SHP77 treated with DMSO at 0.1 percent for 48 hours (cell line): ENCODE results near the gene MAP1LC3B.
"Not testable (repeated sequence)": the region's sequence is repeated elsewhere in the genome, so short reads cannot be mapped to it uniquely, and the experiment has no call there.

ENCODE experiments used
- DNase-seq: peaks from one replicate; lab custom pipeline; 2025; lab: John Stamatoyannopoulos, UW

MAP1LC3B gene

DNA sequence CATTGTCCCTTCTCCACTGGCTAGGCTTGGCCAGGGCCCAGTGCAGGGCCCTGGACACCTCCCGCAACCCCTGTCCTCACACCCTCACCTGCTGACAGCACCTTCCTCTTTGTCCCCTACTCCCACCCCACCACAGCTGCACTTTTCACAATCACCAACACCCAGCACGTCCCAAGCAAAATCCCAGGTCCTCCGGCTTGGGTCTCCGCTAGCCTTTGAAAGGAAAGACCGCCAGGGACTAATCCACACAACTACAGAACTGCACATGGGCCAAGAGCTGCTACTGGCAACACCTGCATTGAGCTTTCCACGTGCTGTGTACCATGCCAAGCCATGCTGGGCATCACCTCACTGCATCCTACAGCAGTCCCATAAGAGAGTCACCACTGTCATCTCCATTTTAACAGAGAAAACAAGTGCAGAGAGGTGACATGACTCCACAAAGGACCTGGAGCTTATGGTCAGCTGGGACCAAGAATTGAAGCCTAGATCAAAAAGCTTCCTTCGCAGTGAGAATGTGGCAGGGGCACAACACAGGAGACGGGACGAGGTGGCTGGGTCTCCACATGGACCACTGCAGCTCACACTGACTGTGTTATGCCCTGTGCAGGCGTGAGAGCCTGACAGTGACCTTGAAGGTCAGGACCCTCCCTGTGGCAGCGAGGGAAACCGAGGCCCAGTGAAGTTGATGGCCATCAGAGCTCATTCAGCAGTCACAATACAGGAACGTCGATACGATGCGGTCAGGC, 31.1 kb upstream of the MAP1LC3B start:
- DNase-seq, result no peak

DNA sequence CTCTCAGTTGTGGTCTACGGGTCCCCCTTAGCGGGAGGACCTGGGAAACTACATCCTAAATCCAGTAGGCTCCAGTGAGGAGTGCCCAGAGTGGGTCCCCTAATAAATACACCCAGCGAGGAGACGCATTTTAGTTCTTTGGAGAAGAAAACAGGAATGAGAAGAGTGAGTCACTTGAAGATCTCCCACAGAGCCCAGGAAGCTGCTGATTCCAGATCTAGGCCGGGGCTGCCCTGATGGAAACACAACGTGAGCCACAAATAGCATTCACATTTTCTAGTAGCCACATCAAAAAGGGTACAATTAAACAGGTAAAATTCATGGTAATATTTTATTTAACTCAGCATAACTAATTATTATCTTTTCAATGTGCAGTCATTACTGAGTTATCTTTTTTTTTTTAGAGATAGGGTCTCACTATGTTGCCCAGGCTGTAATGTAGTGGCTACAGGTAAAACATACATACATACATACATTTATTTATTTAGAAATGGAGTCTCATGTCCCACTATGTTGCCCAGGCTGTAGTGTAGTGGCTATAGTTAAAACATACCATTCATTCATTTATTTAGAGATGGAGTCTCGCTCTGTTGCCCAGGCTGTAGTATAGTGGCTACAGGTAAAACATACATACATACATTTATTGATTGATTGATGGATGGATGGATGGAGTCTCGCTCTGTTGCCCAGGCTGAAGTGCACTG, 30.1 kb upstream of the MAP1LC3B start:
- no peak for DNase-seq

DNA sequence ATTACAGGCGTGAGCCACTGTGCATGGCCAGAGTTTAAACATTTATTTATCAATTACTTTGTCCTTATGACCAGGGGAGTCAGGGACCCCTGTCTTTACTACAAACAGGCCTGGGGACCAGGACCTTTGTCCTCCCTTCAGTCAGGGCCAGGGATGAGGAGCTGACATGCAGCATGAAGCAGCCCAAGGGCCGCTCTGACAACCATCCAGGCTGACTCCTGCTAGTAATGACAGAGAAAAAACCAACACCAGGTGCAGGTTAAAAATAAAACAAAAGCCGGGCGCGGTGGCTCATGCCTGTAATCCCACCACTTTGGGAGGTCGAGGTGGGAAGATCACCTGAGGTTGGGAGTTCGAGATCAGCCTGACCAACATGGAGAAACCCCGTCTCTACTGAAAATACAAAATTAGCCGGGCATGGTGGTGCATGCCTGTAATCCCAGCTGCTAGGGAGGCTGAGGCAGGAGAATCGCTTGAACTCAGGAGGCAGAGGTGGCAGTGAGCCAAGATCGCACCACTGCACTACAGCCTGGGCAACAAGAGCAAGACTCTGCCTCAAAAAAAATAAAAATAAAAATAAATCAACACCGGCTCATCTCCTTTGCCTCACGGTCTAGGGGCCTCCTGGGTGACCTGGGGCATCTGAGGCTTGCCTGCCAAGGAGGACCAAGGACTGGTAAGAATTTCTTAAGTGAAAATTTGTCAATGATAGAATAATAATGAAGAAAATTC, 29.1 kb upstream of the MAP1LC3B start:
- DNase-seq, result not testable (repeated sequence)

DNA sequence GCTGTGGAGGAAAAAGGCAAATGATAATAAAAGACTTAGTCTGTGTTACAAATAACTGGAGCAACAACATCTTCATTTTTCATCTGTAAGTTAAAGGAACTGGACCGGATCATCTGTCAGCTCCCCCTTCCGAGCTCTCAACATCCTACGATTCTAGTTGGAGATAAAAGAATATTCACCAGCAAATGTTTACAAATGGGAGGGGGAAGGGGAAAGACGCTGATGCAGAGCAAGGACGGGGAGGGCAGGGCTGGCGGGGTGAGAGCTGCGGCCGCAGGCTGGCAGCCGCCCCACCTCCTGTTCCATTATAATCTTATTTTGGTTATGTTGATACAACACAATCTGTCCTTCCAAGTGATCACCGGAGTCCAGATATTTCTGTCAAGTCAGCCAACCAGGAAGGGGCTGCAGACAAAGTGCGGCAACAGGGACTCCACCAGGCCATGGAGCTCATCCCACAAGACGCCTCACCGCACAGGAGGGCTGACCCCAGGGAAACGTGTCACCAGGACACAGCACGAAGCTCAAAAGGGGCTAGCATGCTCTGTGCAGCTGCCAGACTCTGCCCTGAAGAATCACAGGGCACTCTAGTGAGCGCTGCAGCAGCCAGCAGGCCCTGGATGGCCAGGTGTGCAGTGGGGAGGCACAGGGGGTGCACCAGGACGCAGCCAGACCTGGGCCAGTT, 28.2 kb upstream of the MAP1LC3B start:
- DNase-seq, result no peak

DNA sequence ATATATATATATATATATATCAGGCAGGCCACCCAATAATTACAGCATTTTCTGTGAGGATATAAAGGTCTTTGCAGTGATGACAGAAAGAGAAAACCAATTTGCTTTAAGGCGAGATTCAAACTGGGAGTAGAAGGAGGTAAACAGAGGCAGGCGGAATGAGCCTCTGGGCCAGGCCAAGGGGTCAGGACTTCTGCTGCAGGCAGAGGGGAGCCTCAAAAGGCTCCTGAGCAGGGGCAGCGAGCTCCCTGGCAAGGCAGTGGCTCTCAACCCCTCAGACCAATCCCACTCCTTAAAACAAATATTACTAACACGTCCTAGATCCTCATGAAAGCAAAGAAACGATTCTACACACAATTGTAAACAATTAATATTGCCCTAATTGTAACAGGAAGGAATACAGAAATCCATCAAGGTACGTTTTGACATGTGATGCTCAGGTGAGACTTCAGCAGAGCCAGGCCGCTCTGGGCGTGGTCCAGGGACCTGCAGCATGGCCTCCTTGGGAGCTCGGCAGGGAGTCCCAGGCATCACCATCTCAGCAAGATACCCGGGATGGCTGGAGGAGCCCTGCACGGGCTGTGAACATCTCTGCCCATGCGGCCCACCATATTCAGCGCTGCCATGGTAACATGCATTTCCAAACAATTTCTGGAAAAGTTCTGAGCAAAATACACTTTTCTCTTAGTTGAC, 27.0 kb upstream of the MAP1LC3B start:
- no peak for DNase-seq

DNA sequence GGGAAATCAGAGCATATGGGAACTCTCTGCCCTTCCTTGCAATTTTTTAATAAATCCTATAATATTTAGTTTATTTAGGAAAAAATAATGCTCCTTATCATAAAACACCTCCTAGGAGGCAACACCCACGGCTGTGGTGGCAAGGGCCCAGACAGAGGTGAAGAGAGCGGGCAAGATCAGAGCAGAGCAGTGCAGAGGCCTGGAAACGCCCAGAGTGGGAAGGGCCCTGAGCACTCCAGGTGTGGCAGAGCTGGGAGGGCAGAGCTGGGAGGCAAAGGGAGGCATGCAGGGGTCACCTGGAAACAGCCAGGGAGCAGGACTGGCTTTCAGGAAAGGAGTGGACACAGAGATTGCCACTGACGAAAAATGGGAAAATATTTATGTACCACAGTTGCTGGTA, 25.8 kb upstream of the MAP1LC3B start:
- no peak for DNase-seq

DNA sequence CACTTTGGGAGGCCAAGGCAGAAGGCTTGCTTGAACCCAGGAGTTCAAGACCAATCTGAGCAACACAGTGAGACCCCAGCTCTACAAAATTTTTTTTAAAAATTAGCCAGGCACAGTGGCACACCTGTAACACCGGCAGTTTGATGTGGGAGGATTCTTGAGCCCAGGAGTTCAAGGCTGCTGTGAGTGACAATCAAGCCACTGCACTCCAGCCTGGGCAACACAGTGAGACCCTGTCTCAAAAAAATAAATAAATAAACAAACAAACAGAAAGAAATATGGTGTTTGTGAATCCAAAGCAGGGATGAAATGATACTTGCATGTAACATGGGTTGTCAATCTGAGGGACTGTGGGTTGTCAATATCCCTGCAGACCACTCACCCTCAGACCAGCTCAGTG, 25.2 kb upstream of the MAP1LC3B start:
- DNase-seq, result no peak

DNA sequence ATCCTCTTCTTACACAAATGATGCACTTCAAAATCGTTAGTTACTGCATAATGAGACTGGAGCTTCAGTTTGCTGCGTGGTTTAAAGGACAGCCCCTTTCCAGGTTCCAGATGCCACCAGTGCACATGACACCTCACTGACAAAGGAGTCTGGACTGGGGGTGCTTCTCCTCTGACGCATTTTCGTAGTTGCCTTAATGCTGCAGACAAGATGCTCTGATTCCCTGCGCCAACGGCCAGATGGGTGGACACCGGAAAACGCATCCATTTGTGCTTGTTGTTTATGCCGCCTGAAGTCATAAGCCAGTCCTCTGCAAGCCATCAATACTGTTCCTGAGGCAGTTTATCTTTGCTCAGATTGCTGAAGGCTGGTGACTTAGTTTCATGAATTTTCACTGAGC, 24.6 kb upstream of the MAP1LC3B start:
- no peak for DNase-seq

DNA sequence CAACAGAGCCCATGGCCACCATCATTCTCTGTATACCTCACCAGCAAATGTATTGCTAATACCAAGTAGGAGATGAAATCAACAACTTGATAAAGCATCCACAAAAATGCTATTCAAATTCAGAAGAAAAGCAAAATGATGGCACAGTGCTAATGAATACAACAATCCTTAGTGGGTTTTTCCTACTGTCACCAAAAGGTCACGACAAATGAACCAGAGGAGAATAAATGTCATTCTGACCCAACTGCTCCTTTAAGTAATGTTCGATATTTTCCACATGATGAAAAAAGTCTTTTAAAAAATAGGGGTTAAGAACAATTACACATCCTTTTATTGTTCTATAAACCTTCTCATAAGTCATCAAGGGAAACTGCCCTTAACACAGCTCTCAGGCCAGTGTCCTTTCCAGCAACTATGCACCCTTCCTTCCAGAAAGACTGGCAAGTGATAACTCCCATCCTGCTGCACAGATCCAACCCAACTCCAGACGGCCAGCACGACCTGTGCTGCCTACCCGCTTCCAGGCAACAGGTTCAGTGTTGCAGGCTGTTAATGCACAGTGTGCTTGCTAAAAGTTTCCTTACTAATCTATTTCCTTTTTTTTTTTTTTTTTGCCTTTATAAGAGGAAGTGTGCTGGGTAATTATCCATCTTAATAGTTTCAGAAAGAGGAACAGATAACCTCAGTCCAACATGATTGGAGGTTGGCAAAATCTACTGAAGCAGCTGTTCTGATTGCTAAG, 23.9 kb upstream of the MAP1LC3B start:
- no peak for DNase-seq

DNA sequence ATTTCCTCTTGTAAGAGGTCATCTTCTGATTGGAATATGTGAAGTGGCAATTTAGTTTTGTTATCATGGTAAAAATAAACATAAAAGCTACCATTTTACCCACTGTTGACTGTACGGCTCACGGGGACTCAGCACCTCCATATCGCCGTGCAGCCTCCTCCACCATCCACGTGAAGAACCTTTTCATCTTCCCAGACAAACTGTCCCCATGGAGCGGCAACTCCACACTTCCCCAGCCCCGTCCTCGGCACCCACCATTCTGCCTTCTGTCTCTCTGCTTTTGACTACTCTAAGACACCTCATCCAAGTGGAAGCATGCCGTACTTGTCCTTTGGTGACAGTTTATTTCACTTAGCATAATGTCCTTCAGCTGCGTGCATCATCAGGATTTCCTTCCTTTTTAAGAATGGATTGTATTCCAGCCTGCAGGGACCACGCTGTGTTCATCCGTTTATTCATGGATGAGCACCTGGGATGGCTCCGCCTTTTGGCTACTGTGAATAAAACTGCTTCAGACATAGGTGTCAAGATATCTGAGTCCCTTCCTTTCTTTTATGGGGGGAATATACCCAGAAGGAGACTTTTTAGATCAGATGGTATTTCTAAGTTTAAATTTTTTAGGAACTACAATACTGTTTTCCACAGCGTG, 22.9 kb upstream of the MAP1LC3B start:
- no peak for DNase-seq

DNA sequence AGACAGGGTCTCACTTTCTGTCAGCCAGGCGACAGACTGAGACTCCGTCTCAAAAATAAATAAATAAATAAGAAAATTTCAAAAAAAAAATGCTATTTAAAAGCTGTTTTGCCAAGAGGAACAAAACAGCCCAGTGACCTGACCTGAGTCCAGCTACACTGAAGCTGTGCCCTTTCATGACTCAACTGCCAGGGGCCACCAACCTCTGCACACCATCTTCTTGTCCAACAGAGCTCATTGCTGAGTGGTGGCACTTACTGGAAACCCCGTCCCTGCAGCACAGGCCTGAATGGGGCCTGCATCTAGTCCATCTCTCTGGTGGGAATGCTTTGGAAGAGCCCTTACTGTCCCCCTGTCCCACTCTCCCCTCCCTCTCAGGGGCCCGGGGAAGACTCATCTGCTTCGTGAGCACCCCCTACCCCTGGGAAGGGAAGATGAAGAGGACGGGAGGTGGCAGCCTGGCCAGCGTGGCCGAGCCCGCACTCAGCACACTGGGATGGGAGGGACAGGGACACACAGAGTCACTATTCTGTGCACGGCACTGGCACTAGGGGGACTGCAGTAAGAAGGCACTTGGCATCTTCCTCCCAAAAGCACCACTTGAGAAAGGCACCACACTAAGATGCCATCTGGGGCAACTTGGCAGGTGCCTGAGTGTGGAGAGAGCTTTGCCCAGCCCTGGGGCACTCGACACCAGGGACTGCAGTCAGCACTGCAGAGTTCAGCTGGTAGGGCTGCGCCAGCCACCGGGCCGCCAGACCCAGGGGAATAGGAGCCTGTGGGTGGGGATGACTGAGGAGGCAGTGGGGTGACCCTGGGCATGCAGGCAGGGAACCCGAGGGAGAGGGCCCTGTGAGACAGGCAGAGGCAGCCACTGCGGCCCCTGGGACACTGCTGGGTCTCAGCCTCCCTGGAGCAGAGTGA, 22.1 kb upstream of the MAP1LC3B start:
- no peak for DNase-seq

DNA sequence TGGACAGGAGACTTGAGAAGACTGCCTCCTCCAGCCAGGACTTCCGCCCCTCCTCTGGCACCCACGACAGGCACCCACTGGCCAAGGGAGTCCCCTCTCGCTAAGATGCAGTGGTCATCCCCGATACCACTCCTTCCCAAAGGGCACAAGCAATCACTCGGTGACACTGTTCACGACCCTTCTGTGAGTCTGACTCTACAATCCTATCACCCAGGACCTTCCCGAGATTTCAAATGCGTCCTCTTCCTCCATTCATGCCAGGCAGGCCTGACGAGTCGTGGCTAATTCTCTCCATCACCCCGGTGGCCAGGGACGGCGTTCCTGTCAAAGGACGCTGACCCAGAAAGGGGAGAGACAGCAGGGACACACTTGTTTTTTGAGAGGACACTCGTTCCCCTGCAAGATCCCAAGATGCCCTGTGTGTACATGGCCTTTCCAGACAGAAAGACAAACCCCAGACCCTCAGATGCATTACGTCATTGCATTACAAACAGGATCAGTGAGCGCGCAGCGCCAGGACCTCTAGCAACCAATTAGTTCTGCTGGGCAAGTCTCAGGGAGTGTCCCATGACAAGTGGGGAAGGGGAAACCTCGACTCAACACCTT, 20.8 kb upstream of the MAP1LC3B start:
- no peak for DNase-seq

DNA sequence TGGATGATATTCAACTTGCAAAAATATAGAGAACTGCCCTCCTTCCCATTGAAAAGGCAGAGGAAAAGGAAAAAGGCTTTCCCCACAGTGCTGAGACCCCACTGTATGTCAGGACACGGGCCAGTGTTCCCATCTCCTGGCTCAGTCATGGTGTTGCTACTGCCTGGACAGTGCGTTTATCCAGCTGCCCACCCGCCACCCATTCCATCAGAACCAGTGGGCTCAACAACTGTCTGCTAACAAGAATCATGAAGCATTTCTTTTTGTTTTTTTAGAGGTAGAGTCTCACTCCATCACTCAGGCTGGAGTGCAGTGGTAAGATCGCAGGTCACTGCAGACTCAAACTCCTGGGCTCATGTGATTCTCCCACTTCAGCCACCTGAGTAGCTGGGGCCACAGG, 19.8 kb upstream of the MAP1LC3B start:
- no peak for DNase-seq

DNA sequence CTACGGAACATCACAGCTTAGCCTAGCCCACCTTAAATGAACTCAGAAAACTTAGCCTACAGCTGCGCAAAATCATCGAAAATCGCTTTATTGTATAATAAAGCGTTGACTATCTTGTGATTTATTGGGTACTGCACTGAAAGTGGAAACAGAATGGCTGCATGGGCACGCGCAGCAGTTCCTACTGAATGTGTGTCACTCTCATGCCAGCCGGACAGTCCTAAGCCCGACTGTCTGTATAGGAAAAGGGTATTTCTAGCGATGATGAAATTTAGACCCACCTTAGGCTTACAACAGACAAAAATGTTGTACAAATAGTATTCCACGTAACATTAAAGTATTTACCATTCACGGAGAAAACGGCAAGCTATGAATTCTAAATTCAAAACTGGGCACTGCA, 17.8 kb upstream of the MAP1LC3B start:
- DNase-seq, result no peak

DNA sequence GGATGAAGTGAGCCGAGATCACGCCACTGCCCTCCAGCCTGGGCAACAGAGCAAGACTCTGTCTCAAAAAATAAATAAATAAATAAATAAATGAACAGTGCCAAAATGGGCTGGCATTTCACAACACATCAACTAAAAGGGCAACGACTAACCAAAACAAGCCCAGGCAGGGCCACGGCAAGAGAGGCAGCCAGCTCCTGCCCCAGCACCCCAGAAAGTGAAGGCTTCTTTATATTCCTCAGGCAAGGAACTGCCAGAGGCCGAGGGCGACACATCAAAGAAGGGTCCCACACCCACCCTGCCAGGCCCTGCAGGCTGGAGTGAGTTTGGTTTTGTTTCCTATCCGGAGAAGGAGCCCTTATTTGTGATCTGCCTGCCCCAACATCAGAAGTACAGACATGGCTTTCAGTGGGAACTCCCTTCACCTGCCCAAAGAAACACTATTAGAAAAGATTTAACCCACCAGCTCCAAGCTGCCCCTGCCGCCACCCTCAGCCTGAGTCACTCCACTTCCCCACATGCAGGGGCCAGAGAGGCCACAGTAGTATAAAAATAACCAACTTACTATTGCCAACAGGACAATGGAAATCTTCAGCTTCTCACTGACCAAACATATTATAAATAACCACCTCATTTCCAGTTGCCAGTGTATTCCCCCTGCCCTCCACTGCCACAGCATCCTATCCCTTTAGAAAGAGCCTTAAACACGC, 16.6 kb upstream of the MAP1LC3B start:
- no peak for DNase-seq

DNA sequence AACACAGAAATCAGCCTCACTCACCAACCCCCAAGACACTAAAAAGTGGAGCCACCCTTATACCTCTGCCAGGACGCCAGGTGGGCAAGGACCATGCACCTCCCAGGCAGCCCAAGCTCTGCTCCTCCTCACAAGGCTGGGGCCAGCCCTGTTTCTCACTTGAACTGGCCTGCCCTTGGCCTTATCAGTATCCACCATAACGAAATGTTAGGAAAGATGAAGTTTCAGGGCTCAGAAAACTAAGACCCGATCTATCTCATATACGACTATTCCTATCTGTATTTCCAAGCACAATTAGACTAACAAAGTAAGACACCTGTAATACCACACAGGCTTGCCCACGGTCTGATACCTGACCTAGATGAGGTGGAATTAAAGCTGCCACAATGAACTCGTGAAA, 15.5 kb upstream of the MAP1LC3B start:
- DNase-seq, result no peak

DNA sequence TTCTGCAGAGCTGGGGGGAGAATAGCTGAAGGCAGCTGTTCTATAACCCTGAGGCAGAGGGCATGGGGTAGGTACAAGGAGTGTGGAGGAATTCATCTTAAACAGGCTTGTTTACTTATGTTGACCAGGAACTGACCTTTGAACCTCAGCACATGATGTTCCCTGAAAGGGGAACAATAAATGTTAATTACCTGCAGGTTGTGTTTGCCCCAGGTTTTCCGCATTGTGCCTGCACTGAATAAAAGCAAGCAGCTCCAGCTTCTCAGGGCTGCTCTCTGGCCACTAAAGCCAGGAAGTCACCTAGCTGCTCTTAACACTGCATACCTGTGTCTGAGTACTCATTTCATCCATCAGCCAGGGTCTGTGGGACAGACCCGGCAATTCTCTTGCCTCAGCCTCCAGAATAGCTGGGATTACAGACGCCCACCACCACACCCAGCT, 12.8 kb upstream of the MAP1LC3B start:
- DNase-seq, result not testable (repeated sequence)

DNA sequence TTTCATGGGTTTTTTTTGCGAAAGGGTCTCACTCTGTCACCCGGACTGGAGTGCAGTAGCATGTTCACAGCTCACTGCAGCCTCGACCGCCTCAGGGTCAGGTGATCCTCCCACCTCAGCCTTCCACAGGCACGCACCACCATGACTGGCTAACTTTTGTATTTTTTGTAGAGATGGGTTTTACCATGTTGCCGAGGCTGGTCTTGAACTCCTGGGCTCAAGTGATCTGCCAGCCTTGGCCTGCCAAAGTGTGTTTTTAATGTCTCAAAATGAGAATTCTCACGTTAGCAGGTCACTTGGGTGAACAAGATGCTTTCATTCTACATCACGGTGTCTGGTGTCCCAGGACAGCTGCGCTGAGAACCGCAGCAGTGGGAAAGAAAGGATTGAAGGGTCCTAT, 11.7 kb upstream of the MAP1LC3B start:
- no peak for DNase-seq
